H1 (cell line): ENCODE data around the gene RSRC2. TPM values are rescaled to one million over a fixed set of nuclear protein-coding genes. Genes with fewer than 3 reads are reported as not detected.

ENCODE experiments used
- CTCF ChIA-PET: fragments of 300-600 bp; sonication (Branson Sonifier 250); formaldehyde crosslinking; loops from one replicate; lab custom pipeline; 2021; ENCODE audit not compliant: partially characterized antibody; lab: Charles Lee
- POLR2A ChIA-PET: fragments of 300-600 bp; sonication (Branson Sonifier 250); formaldehyde crosslinking; loops from one replicate; lab custom pipeline; 2021; ENCODE audit warnings: inconsistent platforms; ENCODE audit not compliant: partially characterized antibody; lab: Charles Lee
- DNase-seq, 2 experiments: peaks; one replicate each; pipeline versions ENCODE4 v3.0.0 to v3.0.0-alpha.2; 2010 to 2022; ENCODE audit warnings: low spot score in 2 of 2, low read depth in 1 of 2, mixed read lengths in 1 of 2
- FAIRE-seq: peaks from 2 replicates; lab custom pipeline; 2011; peaks lifted over from hg19 to GRCh38; lab: Jason Lieb, UNC
- H2AFZ ChIP-seq: 2 replicates; pipeline ENCODE4 v1.8.1; 2012; ENCODE audit warnings: low read length, inconsistent platforms
- H2AK5ac ChIP-seq: 2 replicates; pipeline ENCODE4 v1.6.1; 2013; ENCODE audit warnings: low read depth, low read length
- H2BK120ac ChIP-seq: replicated peaks from 2 replicates; pipeline ENCODE3; 2013; ENCODE audit warnings: low read depth, low read length, inconsistent platforms
- H2BK12ac ChIP-seq: 2 replicates; pipeline ENCODE4 v1.6.1; 2013; ENCODE audit warnings: low read depth, low read length
- H2BK15ac ChIP-seq: 2 replicates; pipeline ENCODE4 v1.6.1; 2013; ENCODE audit warnings: low read length
- H2BK20ac ChIP-seq: 2 replicates; pipeline ENCODE4 v1.6.1; 2013; ENCODE audit warnings: low read length
- H2BK5ac ChIP-seq: 2 replicates; pipeline ENCODE4 v1.6.1; 2013; ENCODE audit warnings: low read depth, low read length
- H3K14ac ChIP-seq: 2 replicates; pipeline ENCODE4 v1.6.1; 2013; ENCODE audit warnings: inconsistent platforms; ENCODE audit not compliant: insufficient read length
- H3K18ac ChIP-seq: 2 replicates; pipeline ENCODE4 v1.6.1; 2013; ENCODE audit warnings: low read length; ENCODE audit errors: extremely low read depth
- H3K23ac ChIP-seq: 2 replicates; pipeline ENCODE4 v1.6.1; 2013; ENCODE audit warnings: inconsistent platforms; ENCODE audit not compliant: insufficient read length
- H3K23me2 ChIP-seq: 2 replicates; pipeline ENCODE4 v1.6.1; 2013; ENCODE audit warnings: low read depth, low read length
- H3K27ac ChIP-seq: 2 replicates; pipeline ENCODE4 v1.6.1; 2011; ENCODE audit warnings: low read depth, low read length, inconsistent platforms
- H3K27me3 ChIP-seq, 4 experiments: replicated peaks in 1 of 4; 1 replicate in 1 of 4; 2 replicates in 3 of 4; pipeline versions ENCODE4 v1.6.1 to v1.8.1; 2011 to 2013; ENCODE audit warnings: low read length in 3 of 4, mild to moderate bottlenecking in 3 of 4, inconsistent platforms in 2 of 4, mixed read lengths in 2 of 4, moderate library complexity in 1 of 4; ENCODE audit not compliant: control insufficient read depth in 3 of 4, insufficient read depth in 3 of 4; ENCODE audit errors: extremely low read depth in 1 of 4
- H3K36me3 ChIP-seq, 4 experiments: 2 replicates each; pipeline versions ENCODE4 v1.6.1 to v1.8.1; 2011 to 2013; ENCODE audit warnings: mild to moderate bottlenecking in 4 of 4, low read length in 3 of 4, moderate library complexity in 2 of 4, control low read depth in 1 of 4, inconsistent platforms in 1 of 4; ENCODE audit not compliant: insufficient read depth in 4 of 4, control insufficient read depth in 2 of 4
- H3K4ac ChIP-seq: replicated peaks from 2 replicates; pipeline ENCODE3; 2013; ENCODE audit warnings: low read length, low read depth, mixed read lengths, inconsistent platforms; ENCODE audit not compliant: insufficient read length
- H3K4me1 ChIP-seq, 4 experiments: replicated peaks in 1 of 4; 1 replicate in 1 of 4; 2 replicates in 3 of 4; pipeline versions ENCODE4 v1.6.1 to v1.8.1; 2011 to 2013; ENCODE audit warnings: low read length in 3 of 4, inconsistent platforms in 2 of 4, mixed read lengths in 1 of 4; ENCODE audit not compliant: insufficient read depth in 4 of 4, control insufficient read depth in 3 of 4
- H3K4me2 ChIP-seq, 2 experiments: 2 replicates each; pipeline versions ENCODE4 v1.6.1 to v1.8.1; 2011 to 2013; ENCODE audit warnings: low read depth in 2 of 2, low read length in 2 of 2, control low read depth in 1 of 2, inconsistent platforms in 1 of 2, mild to moderate bottlenecking in 1 of 2; ENCODE audit not compliant: insufficient read depth in 1 of 2
- H3K4me3 ChIP-seq, 4 experiments: fragments of 200-600, 300-600 bp in 1 of 4; sonication (generic), shearing (Covaris generic), sonication (Bioruptor Twin) in 1 of 4; 2 replicates each; pipeline versions ENCODE4 v1.5.1 to v1.8.1; 2011 to 2016; ENCODE audit warnings: low read length in 4 of 4, low read depth in 3 of 4, control low read depth in 2 of 4, inconsistent platforms in 2 of 4, mild to moderate bottlenecking in 2 of 4, mixed read lengths in 1 of 4, moderate library complexity in 1 of 4; ENCODE audit not compliant: insufficient read depth in 2 of 4; ENCODE audit errors: extremely low read depth in 1 of 4
- H3K56ac ChIP-seq: replicated peaks from 2 replicates; pipeline ENCODE3; 2013; ENCODE audit warnings: low read depth, mild to moderate bottlenecking, mixed read lengths, low read length, inconsistent platforms; ENCODE audit not compliant: insufficient read length
- H3K79me1 ChIP-seq: 2 replicates; pipeline ENCODE4 v1.6.1; 2013; ENCODE audit warnings: low read depth, low read length, control low read depth
- H3K79me2 ChIP-seq, 2 experiments: 2 replicates each; pipeline versions ENCODE4 v1.6.1 to v1.8.1; 2012 to 2013; ENCODE audit warnings: low read length in 2 of 2, mild to moderate bottlenecking in 2 of 2, inconsistent platforms in 1 of 2; ENCODE audit not compliant: insufficient read depth in 2 of 2, control insufficient read depth in 1 of 2
- H3K9ac ChIP-seq, 4 experiments: replicated peaks in 1 of 4; 1 replicate in 1 of 4; 2 replicates in 3 of 4; pipeline versions ENCODE4 v1.6.1 to v1.8.1; 2011 to 2013; ENCODE audit warnings: low read depth in 3 of 4, low read length in 3 of 4, control low read depth in 2 of 4, mild to moderate bottlenecking in 2 of 4, moderate library complexity in 2 of 4, inconsistent platforms in 1 of 4; ENCODE audit errors: extremely low read depth in 1 of 4
- H3K9me3 ChIP-seq, 2 experiments: 2 replicates each; pipeline versions ENCODE4 v1.6.1 to v1.8.1; 2012 to 2013; ENCODE audit warnings: mild to moderate bottlenecking in 2 of 2, moderate library complexity in 2 of 2, control low read depth in 1 of 2, inconsistent platforms in 1 of 2, low read depth in 1 of 2, low read length in 1 of 2, mixed read lengths in 1 of 2; ENCODE audit not compliant: insufficient read depth in 2 of 2
- H4K20me1 ChIP-seq, 2 experiments: replicated peaks in 1 of 2; 2 replicates each; pipeline versions ENCODE3 to v1.8.1; 2011 to 2013; ENCODE audit warnings: inconsistent platforms in 2 of 2, low read length in 2 of 2, mild to moderate bottlenecking in 1 of 2; ENCODE audit not compliant: insufficient read depth in 2 of 2, control insufficient read depth in 1 of 2
- H4K5ac ChIP-seq: 2 replicates; pipeline ENCODE4 v1.6.1; 2013; ENCODE audit warnings: low read length, low read depth, mixed read lengths, inconsistent platforms; ENCODE audit not compliant: insufficient read length
- H4K8ac ChIP-seq: 2 replicates; pipeline ENCODE4 v1.8.0; 2013; ENCODE audit warnings: mild to moderate bottlenecking, moderate library complexity, low read length, inconsistent platforms; ENCODE audit not compliant: insufficient read depth; ENCODE audit errors: extremely low read depth
- H4K91ac ChIP-seq: replicated peaks from 2 replicates; pipeline ENCODE3; 2013; ENCODE audit warnings: low read length, mixed read lengths, inconsistent platforms; ENCODE audit not compliant: insufficient read length
- CHD2 ChIP-seq: IDR thresholded peaks from 2 replicates; pipeline ENCODE4 v1.6.1; 2012; ENCODE audit warnings: low read length, improper control_type of control experiment
- EP300 ChIP-seq, 2 experiments: IDR thresholded peaks; 1 replicate in 1 of 2; 2 replicates in 1 of 2; pipeline ENCODE4 v1.6.1; 2011 to 2012; ENCODE audit warnings: low read depth in 2 of 2, low read length in 2 of 2, mild to moderate bottlenecking in 2 of 2, borderline replicate concordance in 1 of 2, inconsistent platforms in 1 of 2, moderate library complexity in 1 of 2
- HDAC6 ChIP-seq: IDR thresholded peaks from one replicate; pipeline ENCODE4 v1.7.1; 2012; ENCODE audit warnings: low read depth, mild to moderate bottlenecking, inconsistent platforms, low read length, moderate library complexity
- JUND ChIP-seq: IDR thresholded peaks from 2 replicates; pipeline ENCODE4 v1.6.1; 2011; ENCODE audit warnings: mild to moderate bottlenecking, improper control_type of control experiment, low read length
- KDM5A ChIP-seq: fragments of 200-600 bp; IDR thresholded peaks from 2 replicates; pipeline ENCODE4 v1.7.1; 2012; ENCODE audit warnings: mild to moderate bottlenecking, low read length, inconsistent platforms, mixed read lengths
- POLR2AphosphoS5 ChIP-seq: IDR thresholded peaks from 2 replicates; pipeline ENCODE4 v1.6.1; 2011; ENCODE audit warnings: low read depth, low read length
- TAF1 ChIP-seq: IDR thresholded peaks from 2 replicates; pipeline ENCODE4 v1.6.1; 2011; ENCODE audit warnings: mild to moderate bottlenecking, low read depth, low read length
- TEAD4 ChIP-seq: IDR thresholded peaks from 2 replicates; pipeline ENCODE4 v1.6.1; 2012; ENCODE audit warnings: low read depth, low read length, inconsistent platforms, mixed read lengths
- ZNF274 ChIP-seq: IDR thresholded peaks from 2 replicates; pipeline ENCODE4 v1.7.0; 2012; ENCODE audit warnings: low read length, borderline replicate concordance; ENCODE audit errors: extremely low read depth
- WGBS, 2 experiments: shearing (Covaris generic) in 1 of 2; methylation state at CpG; one replicate each; pipeline versions ENCODE4 v1.1.6 to v1.1.7; 2013 to 2015; ENCODE audit warnings: low lambda C conversion rate in 2 of 2, mixed read lengths in 2 of 2, inconsistent platforms in 1 of 2, low coverage in 1 of 2, missing lambda C conversion rate in 1 of 2; ENCODE audit not compliant: insufficient replicate concordance in 2 of 2, insufficient coverage in 1 of 2, insufficient read length in 1 of 2; ENCODE audit errors: extremely low coverage in 1 of 2, missing lambda C conversion rate in 1 of 2; 5-methylcytosine and 5-hydroxymethylcytosine counted together
- polyA plus RNA-seq, 7 experiments: library from polyadenylated mRNA; depleted of rRNA in 3 of 7; stranded (reverse) in 5 of 7; unstranded in 2 of 7; fragments of >200 nt in 5 of 7; fragments of 200-250 nt in 2 of 7; gene quantifications; 1 replicate in 5 of 7; 2 replicates in 1 of 7; 4 replicates in 1 of 7; pipeline versions ENCODE4 v1.2.1 to v1.2.3, GENCODE V29; 2011 to 2013; ENCODE audit warnings: missing spikeins in 2 of 7, mixed read lengths in 2 of 7
- total RNA-seq: library from RNA; stranded (reverse); fragmentation: NEBNext Ultra II Directional; extraction: Animal tissue kit (Norgen Biotek cat#: 25700); gene quantifications from 2 replicates; pipeline ENCODE4 v1.2.1, GENCODE V29; 2021
- TF ChIP-seq, protein P1 (sequence below): IDR thresholded peaks from 2 replicates; pipeline ENCODE4 v1.6.1; 2011; ENCODE audit warnings: low read length, improper control_type of control experiment

The RSRC2 gene
- total and polyA plus RNA-seq, 2 of the 8 experiments (the other 6 are each of a cell fraction or from before 2014, with no cell fraction given), result 15.9 to 71.4 TPM

DNA sequence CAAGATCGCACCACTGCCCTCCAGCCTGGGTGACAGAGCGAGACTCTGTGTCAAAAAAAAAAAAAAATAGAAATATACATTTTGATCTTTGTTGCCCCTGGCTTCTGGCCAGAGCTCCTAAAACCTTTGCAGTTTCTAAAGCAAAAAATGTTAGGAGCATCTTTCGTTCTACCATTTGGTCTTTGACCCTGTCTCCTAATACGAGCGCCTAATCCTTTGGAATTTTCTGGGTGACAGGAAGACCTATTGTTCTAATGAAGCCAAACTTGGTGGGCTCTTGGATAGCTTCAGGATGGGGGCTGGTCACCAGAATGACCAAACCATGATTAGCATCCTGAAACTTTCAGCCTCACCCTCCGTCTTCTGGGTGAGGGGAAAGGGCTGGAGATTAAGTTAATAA, 72.0 kb downstream of the RSRC2 start:
- no peak overlapping the region for H2BK20ac ChIP-seq
- no peak overlapping the region for H3K4me2 ChIP-seq
- no peak overlapping the region for H3K27ac ChIP-seq
- no peaks in the 10 kb centered on the region for H3K4me1 ChIP-seq
- no peak overlapping the region for H3K4me3 ChIP-seq
- no peak for FAIRE-seq
- H2BK120ac ChIP-seq, result no peak overlapping the region
- no peak overlapping the region for H4K8ac ChIP-seq
- no peak overlapping the region for H3K56ac ChIP-seq
- ChIA-PET CTCF (interaction anchor here (1.3 to 1.6 kb wide), 2 partner anchors 16 to 63 kb away, joined by 3 to 4 read pairs; no protein-coding TSS in a partner anchor), POLR2A (interaction anchor here (1.2 kb wide), 1 partner anchor 55 kb away, joined by 5 read pairs; no protein-coding TSS in a partner anchor)
- no peaks in the 10 kb centered on the region for H3K27me3 ChIP-seq
- no peak overlapping the region for H2BK15ac ChIP-seq
- H3K9ac ChIP-seq, result no peak overlapping the region
- no peak for DNase-seq
- H3K79me2 ChIP-seq, result no peaks in the 10 kb centered on the region
- no peak overlapping the region for H4K91ac ChIP-seq
- H3K23ac ChIP-seq, result no peak overlapping the region
- H2AFZ ChIP-seq, result no peak overlapping the region
- H3K14ac ChIP-seq, result no peak overlapping the region
- H2BK12ac ChIP-seq, result no peak overlapping the region
- WGBS, 2 experiments, result 70% methylated on average over 6 of the region's 6 CpGs; no CpG with 5 or more reads in 1 of the 2 experiments
- H3K9me3 ChIP-seq, result no peaks in the 10 kb centered on the region
- no peaks in the 10 kb centered on the region for H4K20me1 ChIP-seq
- H3K18ac ChIP-seq, result no peak overlapping the region
- H3K23me2 ChIP-seq, result no peaks in the 10 kb centered on the region
- no peak overlapping the region for H3K4ac ChIP-seq
- no peak overlapping the region for H2AK5ac ChIP-seq
- no peak overlapping the region for H4K5ac ChIP-seq
- no peaks in the 10 kb centered on the region for H3K79me1 ChIP-seq
- no peak overlapping the region for H2BK5ac ChIP-seq
- no peaks in the 10 kb centered on the region for H3K36me3 ChIP-seq
- no peak for TF ChIP-seq TAF1
- no peak for TF ChIP-seq KDM5A
- no peak for TF ChIP-seq TEAD4
- no peak for TF ChIP-seq JUND
- TF ChIP-seq HDAC6, result no peak
- TF ChIP-seq CHD2, result no peak
- TF ChIP-seq POLR2AphosphoS5, result no peak
- TF ChIP-seq, protein P1, sequence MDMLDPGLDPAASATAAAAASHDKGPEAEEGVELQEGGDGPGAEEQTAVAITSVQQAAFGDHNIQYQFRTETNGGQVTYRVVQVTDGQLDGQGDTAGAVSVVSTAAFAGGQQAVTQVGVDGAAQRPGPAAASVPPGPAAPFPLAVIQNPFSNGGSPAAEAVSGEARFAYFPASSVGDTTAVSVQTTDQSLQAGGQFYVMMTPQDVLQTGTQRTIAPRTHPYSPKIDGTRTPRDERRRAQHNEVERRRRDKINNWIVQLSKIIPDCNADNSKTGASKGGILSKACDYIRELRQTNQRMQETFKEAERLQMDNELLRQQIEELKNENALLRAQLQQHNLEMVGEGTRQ, result no peak
- no peak for TF ChIP-seq ZNF274
- no peak for TF ChIP-seq EP300 (IDR thresholded peaks at IDR 0.05; ENCODE audit: borderline replicate concordance in 1 of 2, low read depth in 2 of 2, low read length in 2 of 2)
